SK-N-SH treated with all-trans-retinoic acid at 6 μM for 48 hours (cell line): ENCODE measurements around the gene MAP7D2.

Experiments
- ARNTL ChIP-seq: fragments of 450-650 bp; formaldehyde crosslinking; IDR thresholded peaks from 2 replicates; pipeline ENCODE4 v1.5.0; 2020; ENCODE audit warnings: low read depth, mild to moderate bottlenecking, moderate library complexity, borderline replicate concordance
- BACH2 ChIP-seq: fragments of 250-450 bp; sonication (Bioruptor Pico); IDR thresholded peaks from 2 replicates; pipeline ENCODE4 v1.9.0; 2021; ENCODE audit warnings: mild to moderate bottlenecking, borderline replicate concordance
- CREB5 ChIP-seq: fragments of 250-450 bp; sonication (Bioruptor Pico); IDR thresholded peaks from 2 replicates; pipeline ENCODE4 v1.5.1; 2020; ENCODE audit warnings: low read depth, mild to moderate bottlenecking, moderate library complexity
- PATZ1 ChIP-seq: fragments of 250-450 bp; sonication (Bioruptor Pico); IDR thresholded peaks from 2 replicates; pipeline ENCODE4 v1.8.0; 2020; ENCODE audit warnings: mild to moderate bottlenecking, moderate library complexity, borderline replicate concordance
- POU6F1 ChIP-seq: fragments of 250-450 bp; sonication (Bioruptor Pico); IDR thresholded peaks from 2 replicates; pipeline ENCODE4 v1.8.0; 2021; ENCODE audit warnings: low read depth, mild to moderate bottlenecking, moderate library complexity, borderline replicate concordance
- PPARA ChIP-seq: fragments of 250-450 bp; sonication (Bioruptor Pico); IDR thresholded peaks from 2 replicates; pipeline ENCODE4 v1.5.0; 2020; ENCODE audit warnings: mild to moderate bottlenecking, borderline replicate concordance
- RARB ChIP-seq: fragments of 250-450 bp; sonication (Bioruptor Pico); IDR thresholded peaks from 2 replicates; pipeline ENCODE4 v1.8.0; 2021; ENCODE audit warnings: mild to moderate bottlenecking, moderate library complexity
- TSHZ2 ChIP-seq: fragments of 250-450 bp; sonication (Bioruptor Pico); IDR thresholded peaks from 2 replicates; pipeline ENCODE4 v1.5.0; 2020; ENCODE audit warnings: mild to moderate bottlenecking, moderate library complexity
- ZC3H10 ChIP-seq: fragments of 250-450 bp; sonication (Bioruptor Pico); IDR thresholded peaks from 2 replicates; pipeline ENCODE4 v1.5.1; 2021; ENCODE audit warnings: mild to moderate bottlenecking, moderate library complexity
- ZFP3 ChIP-seq: fragments of 250-450 bp; sonication (Bioruptor Pico); IDR thresholded peaks from 2 replicates; pipeline ENCODE4 v1.5.0; 2020; ENCODE audit warnings: mild to moderate bottlenecking, moderate library complexity
- ZFP30 ChIP-seq: fragments of 450-650 bp; formaldehyde crosslinking; IDR thresholded peaks from 2 replicates; pipeline ENCODE4 v1.5.0; 2022; ENCODE audit warnings: mild to moderate bottlenecking, moderate library complexity

GRCh38 chrX:20007962-20008622 lies 108.6 kb downstream of the MAP7D2 start:
- TF ChIP-seq ZFP30 (CRISPR knock-in tag): no peak
- no peak for TF ChIP-seq RARB (CRISPR knock-in tag)
- TF ChIP-seq PATZ1: no peak
- no peak for TF ChIP-seq PPARA (CRISPR knock-in tag)
- TF ChIP-seq ARNTL (CRISPR knock-in tag): no peak
- TF ChIP-seq BACH2 (CRISPR knock-in tag): no peak
- no peak for TF ChIP-seq ZFP3 (CRISPR knock-in tag)
- TF ChIP-seq ZC3H10 (CRISPR knock-in tag): no peak
- no peak for TF ChIP-seq TSHZ2 (CRISPR knock-in tag)
- TF ChIP-seq CREB5: no peak
- TF ChIP-seq POU6F1 (CRISPR knock-in tag): no peak
